Activated CD4-positive, CD25-positive, alpha-beta regulatory T cell treated with anti-CD3 and anti-CD28 coated beads, Interleukin-2, amount 50 U/mL, for 72 hours (primary cell): ENCODE data around the gene ATP6V0C.

Experiments
- DNase-seq: peaks from one replicate; pipeline ENCODE4 v3.0.0; 2021

The ATP6V0C gene

DNA sequence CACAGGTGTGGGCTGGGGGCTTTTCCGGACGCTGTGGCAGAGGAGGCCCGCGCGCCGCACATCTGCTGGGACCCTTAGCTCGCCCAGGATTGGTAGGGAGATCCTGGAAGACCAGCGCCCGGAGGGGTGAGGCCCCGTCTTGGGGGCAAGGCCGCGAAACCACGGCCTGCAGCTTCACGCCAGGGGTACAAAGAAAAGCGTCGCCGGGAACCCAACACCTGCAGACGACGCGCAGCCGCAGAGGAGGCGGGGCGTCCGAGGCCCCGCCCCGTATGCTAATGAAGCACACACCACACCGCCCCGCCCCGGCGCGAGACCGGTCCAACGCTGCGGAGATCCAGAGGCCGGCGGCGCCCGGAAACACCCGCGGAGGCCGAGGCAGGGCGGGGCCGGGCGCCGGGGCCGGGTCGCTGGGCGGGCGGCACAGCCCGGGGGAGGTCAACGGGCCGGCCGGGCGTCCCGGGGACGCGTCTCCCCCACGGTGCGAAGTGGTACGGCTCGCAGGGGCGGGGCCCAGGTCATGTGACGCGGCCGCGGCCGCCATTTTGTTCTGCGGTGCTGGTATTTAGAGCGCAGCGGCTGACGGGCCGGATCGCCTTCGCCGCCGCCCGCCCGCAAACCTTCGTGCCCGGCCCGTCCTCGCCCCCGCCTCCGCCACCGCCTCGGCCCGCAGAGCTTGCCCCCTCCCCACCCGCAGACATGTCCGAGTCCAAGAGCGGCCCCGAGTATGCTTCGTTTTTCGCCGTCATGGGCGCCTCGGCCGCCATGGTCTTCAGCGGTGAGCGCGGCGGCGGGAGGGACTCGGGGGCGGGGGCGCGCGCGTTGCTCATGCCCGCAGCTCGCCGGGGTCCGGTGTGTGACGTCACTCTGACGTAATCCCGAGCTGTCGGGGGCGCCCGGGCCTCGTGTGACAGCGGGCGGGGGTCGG lies at the start of gene ATP6V0C:
TSS of gene ATP6V0C (plus strand) at position 548 of the 928 bp plus-strand sequence. CDS start at position 700, 152 bp downstream.
- peak; percentile 91 for DNase-seq

DNA sequence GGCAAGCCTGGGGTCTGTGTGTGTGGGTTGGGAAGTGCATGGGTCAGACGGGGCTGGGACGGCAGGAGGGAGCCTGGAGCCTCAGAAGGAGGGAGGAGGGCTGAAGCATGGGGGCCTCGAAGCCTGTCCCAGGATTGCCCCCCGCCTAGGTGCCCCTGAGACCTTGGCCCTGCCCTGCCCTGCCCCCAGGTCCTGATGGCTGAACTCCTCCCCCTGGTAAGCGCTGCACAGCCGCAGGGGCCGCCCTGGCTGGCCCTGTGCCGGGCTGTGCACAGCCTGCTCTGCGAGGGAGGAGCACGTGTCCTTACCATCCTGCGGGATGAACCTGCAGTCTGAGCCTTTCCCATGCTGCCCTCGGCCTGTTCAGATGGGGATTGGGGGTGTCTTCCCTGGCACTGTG lies 49.4 kb upstream of the ATP6V0C start:
- no peak for DNase-seq

DNA sequence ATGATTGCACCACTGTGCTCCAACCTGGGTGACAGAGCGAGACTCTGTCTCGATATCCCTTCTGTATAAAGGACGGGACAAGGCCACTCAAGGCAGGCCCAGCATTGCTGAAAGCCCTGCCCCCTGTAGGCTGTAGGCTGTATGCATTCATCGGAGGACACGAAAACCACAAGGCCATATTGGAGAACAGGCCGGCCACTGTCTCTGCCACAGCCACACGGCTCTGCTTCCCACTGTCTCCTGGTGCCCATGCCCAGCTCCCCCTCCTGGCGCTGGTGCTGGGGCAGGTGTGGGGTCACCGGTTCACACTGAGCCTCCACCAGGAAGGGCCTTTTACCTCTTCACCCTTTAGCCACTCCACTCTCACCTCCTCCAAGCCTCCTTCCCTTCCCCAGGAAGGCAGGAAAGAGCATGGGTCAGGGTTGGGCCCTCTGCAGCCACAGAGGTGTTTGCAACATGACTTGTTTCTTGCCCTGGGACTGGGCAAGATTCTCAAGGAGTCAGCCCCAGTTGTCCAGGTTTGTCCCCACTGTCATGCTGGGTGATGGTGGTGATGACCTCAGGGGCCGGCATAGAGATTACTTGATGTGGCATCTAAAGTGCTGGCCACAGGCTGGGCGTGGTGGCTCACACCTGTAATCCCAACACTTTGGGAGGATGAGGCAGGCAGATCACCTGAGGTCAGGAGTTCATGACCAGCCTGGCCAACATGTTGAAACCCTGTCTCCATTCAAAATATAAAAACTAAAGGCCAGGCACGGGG lies 47.9 kb upstream of the ATP6V0C start:
- no peak for DNase-seq

DNA sequence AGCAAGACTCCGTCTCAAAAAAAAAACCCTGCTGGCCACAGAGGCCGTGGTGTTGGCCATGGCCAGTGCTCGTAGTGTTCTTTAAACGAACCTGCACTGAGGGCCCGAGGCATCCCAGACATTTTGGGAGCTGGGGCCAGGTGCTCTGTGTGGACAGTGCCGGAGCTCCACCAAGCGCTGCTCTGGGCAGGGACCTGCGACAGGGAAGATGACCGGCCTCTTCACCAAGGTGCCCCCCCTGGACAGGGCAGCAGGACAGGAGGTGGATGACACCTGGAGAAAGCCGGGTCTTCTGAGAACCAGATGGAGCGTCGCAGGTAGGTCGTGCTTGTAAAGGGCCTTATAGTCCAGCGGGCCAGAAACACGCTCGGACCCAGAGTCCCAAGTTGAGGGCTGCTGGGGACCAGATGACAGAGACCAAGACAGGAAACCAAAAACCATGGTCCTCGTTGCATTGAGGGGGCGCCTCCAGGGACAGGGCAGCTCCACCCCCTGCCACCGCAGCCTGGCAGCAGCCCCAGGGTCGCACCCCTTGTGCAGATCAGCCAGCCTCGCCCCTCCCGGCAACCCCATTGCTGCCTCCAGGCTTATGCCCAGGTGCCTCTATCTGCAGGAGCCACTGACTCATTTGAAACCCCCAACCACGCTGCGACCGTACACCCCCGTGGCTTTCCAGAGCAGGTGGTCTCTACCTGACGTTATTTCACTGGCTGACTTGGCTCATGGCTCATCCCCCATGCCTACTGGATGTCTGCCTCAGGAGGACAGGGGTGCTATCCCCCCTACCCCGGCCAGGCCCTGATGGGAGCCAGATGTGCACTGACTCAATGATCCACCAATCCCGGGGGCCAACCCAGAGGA lies 46.9 kb upstream of the ATP6V0C start:
- DNase-seq = no peak

DNA sequence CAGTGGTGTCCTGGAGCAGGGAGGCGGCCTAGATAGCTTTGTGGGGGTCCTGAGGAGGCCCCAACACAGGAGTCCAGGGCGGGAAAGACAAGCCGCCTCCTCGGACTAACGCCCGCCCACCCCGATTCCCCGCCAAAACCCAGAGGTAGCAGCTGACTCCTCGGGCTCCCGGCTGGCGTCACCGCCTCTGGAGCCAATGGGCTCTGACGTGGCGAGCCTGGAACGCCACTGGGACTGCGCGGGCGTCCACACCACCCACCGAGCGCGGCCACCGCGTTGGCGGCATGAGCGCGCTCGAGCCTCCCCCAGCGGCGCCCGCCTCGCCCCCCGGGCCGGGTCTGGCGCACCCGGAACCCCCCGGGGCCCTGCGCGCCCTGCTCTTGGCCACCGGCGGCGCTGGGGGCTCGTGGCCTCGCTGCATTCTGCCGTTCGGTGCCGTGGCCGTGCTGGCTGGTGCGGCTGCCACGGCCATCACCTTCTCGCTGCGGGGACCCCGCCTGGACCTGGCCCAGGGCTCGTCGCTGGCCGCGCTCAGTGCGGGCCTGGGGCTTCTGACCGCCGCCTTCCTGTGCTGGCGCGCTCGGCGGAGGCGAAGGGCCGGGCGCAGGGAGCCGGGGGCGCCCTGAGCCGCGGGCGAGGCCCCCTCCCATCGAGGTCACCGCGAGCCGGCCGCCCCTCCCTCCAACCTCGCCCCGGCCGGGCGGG lies 46.1 kb upstream of the ATP6V0C start:
- no peak for DNase-seq

DNA sequence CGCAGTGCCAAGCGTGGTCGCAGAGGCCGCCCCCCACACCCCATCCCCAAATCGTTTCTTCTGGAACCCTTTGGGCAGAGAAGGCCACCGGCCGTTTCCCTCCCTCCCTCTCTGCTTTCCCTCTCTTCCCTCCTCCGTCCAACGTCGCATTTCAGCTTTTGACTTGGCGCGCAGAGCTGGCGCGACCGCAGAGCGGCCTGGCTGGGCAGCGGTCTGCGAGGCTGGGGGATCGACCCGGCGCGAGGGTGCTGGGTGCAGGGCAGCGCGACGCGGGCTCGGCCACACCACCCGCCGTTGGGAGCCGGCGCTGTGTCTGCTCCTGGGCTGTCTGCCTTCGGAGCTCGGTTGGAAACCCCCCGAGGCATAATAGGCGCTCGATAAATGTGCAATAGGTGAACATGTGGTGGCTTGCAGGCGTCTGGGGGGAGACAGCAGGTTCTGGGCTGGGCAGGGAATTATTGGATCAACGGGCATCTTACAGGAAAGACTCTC lies 45.5 kb upstream of the ATP6V0C start:
- no peak for DNase-seq

DNA sequence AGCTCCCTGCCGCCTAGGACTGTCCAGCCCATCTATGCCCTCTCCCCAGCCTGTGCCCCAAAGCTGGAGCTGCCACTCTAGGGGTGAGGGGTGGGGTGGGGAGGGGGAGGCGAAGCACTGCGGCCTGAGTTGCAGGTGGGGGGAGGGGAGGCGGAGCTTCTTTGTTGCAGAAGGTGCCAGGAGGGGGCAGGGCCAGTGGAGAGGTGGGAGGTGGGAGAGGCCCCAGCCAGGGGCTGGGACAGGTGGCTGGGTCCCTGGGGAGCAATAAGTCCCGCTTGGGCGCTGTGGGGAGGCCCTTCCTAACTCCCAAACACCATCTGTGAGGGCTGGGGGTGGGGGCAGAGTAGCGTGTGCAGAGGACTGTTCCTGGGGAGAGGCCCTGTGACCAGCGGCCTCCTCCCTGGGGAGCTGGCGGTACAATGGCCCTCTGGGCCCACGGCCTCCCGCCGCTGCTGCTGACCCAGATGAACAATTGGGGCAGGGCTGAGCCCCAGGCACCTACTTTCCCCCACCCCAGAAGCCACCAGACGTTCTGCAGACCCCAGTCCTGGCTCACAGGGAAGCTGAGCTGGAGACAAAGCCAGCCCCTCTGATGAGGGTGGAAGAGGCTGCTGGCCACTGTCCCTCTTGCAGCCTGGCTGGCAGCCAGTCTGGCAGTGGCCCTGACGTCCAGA lies 44.9 kb upstream of the ATP6V0C start:
- no peak for DNase-seq

DNA sequence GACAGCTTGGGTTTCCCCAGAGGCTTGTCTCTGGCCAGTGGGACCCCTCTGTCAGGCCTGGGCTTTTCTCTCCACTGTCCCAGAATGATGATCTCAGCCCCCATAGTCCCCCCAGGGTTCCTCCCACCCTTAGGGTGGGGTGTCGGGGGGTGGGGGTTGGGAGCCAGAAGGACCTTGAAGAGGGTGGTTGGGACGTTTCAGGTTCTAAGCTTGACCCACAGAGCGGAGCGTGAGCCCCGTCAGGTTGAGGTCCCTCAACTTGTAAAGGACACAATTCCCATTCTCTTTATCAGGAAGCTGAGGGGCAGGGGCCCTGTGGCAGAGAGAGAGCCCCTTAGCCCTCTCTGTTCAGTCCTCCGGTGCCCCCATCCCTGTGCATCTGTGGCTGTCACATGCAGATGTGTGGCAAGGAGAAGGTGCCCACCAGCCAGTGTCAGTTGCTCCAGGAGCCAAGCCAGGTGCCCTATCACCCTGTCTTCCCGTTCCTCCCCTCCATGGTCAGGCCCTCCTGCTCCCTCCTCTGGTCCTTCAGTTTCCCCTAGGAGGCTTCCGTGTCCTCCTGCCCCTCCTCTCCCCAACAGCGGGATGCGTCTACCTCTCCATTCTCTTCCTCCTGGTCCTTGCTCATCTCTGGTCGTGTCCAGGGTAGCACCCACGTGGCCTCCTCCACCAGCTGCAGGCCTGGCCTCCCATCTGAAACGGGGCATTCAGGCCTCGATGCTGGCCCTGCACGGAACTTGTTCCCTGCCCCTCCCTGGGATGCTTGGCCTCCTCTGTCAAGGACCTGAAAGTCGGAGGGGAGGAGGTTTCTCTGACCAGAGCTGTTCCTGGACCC lies 44.1 kb upstream of the ATP6V0C start:
- DNase-seq = no peak

DNA sequence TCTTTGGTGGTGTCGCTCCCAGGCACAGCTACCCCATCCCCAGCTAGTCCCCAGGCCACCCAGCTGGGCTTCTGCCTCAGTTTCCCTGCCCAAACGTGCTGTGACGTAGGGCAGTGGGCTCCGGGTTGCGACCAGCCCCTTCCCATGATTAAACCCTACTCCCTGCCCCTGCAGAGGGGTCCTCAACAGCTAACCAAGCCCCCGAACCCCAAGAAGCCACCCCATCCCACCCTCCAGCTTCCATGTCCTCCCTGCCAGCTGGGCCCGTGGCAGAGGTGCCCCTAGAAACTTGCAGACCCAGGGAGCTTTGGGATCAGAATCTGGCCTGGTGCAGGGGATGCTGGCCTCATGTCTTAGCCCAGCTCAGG lies 43.5 kb upstream of the ATP6V0C start:
- DNase-seq = no peak

DNA sequence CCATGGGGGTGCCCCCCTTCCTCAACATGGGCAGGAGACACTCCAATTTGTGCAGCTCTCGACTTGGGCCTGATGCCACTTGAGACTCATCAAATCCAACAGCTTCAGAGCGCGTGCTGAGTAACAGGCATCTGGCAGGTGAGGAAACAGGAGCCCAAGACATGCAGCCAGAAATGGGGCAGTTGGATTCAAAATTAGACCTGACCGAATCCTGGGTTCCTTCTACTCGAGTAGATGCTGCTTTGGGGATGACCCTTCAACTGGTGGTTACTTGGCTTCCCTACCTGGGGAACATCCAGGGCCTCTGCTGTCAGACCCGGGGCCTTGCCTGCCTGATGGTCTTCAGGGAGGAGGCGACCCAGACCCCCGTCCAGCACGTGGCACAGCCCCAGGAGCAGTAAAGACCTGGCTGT lies 43.1 kb upstream of the ATP6V0C start:
- no peak for DNase-seq

DNA sequence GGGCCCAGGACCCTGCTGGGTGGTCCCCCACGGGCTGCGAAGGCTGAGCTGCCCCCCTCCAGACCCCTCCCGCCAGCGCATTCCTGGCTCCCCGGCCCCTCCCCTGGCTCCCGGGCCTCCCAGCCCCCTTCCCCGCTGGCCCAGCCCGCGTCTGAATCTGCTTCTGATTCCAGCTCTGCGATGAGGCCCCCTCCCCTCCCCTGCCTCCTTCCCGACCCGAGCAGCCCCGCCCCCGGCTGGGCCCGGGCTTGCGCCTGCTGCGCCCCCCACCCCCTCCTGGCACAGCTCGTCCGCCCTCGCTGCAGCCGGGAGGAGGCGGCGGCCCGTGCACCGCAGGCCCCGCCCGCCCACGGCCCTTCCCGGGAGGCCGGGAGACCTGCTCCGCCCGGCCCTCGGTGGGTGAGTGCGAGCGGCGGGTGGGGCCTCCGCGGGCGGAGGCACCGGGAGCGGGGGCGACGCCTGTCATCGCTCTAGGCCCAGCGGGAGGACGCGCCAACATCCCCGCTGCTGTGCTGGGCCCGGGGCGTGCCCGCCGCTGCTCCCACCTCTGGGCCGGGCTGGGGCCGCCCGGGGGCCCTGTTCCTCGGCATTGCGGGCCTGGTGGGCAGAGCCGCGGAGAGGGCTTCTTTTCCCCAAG lies 42.6 kb upstream of the ATP6V0C start, which contains the start of gene NTN3:
TSS of gene NTN3 (plus strand) at position 282 of the 637 bp plus-strand sequence. CDS start 405 bp downstream, outside the sequence.
- DNase-seq = no peak

DNA sequence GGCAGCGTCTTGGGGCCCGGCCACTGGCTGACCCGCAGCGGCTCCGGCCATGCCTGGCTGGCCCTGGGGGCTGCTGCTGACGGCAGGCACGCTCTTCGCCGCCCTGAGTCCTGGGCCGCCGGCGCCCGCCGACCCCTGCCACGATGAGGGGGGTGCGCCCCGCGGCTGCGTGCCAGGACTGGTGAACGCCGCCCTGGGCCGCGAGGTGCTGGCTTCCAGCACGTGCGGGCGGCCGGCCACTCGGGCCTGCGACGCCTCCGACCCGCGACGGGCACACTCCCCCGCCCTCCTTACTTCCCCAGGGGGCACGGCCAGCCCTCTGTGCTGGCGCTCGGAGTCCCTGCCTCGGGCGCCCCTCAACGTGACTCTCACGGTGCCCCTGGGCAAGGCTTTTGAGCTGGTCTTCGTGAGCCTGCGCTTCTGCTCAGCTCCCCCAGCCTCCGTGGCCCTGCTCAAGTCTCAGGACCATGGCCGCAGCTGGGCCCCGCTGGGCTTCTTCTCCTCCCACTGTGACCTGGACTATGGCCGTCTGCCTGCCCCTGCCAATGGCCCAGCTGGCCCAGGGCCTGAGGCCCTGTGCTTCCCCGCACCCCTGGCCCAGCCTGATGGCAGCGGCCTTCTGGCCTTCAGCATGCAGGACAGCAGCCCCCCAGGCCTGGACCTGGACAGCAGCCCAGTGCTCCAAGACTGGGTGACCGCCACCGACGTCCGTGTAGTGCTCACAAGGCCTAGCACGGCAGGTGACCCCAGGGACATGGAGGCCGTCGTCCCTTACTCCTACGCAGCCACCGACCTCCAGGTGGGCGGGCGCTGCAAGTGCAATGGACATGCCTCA lies 41.9 kb upstream of the ATP6V0C start:
- DNase-seq = no peak

DNA sequence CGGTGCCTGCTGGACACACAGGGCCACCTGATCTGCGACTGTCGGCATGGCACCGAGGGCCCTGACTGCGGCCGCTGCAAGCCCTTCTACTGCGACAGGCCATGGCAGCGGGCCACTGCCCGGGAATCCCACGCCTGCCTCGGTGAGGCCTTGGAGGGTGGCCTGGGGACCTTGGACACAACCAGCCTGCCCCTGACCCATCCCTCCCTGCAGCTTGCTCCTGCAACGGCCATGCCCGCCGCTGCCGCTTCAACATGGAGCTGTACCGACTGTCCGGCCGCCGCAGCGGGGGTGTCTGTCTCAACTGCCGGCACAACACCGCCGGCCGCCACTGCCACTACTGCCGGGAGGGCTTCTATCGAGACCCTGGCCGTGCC lies 41.3 kb upstream of the ATP6V0C start:
- no peak for DNase-seq

DNA sequence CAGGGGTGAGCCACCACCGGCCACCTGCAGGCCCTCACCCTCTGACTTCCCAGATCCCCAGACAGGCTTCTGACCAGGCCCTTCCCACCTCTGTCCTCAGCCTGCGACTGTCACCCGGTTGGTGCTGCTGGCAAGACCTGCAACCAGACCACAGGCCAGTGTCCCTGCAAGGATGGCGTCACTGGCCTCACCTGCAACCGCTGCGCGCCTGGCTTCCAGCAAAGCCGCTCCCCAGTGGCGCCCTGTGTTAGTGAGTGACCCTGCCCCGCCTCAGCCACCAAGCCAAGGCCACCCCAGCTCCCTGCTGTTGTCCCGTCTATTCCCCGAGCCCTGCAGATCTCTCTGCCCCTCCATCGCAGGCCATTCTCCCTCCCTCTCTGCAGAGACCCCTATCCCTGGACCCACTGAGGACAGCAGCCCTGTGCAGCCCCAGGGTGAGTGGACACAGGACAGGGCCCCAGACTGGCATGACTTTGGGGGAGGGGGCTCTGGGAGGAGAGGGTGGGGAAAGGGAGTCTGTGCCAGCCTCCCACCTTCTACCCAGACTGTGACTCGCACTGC lies 40.8 kb upstream of the ATP6V0C start:
- no peak for DNase-seq

DNA sequence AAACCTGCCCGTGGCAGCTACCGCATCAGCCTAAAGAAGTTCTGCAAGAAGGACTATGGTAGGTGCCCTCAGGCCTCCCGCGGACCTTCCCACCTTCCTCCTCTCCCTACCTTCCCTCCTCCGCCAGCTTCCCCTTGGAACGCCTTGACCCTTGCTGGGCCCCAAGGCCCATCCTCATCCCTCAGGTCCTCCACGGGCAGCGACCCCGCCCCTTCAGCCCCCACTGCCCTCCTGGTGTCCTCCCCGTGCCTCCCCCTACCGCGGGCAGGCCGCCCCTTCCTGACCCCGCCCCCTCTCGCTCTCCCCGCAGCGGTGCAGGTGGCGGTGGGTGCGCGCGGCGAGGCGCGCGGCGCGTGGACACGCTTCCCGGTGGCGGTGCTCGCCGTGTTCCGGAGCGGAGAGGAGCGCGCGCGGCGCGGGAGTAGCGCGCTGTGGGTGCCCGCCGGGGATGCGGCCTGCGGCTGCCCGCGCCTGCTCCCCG lies 40.3 kb upstream of the ATP6V0C start:
- no peak for DNase-seq

DNA sequence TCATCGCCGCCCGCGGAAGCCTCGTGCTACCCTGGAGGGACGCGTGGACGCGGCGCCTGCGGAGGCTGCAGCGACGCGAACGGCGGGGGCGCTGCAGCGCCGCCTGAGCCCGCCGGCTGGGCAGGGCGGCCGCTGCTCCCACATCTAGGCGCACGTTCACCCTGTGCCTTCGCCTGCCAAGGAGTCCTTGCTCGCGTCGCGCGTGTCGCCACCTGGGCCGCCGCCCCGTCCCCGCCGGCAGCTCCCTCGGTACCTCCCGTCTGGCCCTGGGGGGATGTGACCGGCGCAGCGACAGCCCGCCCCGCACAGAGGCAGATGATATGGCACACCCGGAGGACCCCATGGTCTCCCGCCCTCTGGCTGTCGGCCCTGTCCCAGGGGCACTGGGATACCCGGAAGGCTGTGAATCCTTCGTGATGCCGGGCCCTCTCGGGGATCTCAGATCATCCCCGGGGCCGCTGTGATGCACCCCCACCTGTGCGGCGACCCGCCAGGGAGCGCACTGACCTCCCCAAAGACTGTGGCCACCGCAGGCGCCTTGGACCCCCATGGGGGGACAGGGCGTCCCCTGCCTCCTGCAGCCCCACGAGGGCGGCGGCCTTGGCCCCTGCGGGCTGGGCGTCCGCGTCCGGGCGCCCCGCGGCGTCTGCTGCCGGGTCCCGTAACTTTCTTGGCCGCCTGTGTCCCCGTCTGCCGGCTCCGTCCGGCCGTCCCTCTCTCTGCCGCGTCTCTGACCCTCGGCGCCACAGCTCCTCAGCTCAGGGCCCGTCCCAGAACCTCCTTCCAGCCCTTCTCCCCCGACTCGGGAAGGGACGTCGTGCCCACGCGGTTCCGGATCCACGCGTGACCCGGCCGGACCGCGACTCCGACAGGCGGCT lies 39.5 kb upstream of the ATP6V0C start:
- peak; percentile 56 for DNase-seq

DNA sequence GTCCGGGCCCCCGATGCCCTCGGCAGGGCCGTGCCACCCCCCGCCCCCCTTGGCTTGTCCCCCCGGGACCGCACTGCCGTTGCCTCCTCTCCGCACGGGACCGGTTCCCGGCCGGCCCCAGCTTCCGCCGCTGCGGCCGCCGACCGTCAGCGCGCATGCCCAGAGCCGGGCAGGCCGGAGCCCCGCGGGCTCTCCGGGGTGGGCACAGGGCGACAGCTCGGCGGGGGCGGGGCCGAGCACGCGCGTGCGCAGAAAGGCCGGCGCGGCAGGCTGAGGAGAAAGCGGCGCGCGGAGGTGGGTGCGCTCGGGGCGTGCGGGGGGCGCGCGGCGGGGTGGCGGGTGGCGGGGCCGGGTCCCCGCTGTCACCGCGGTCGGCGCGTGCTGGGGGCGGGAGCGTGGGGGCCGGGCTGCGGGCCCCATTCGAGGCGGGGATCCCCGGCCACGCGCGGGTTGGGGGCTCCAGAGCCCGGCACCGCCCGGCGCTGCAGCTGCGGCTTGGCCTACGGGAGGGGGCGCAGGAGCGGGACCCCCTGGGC lies 38.8 kb upstream of the ATP6V0C start, which contains the start of gene TBC1D24:
TSS of gene TBC1D24 (plus strand) at position 251 of the 536 bp plus-strand sequence. CDS start 21,022 bp downstream, outside the sequence.
- DNase-seq = peak; percentile 86
